Activated T-helper 2 cell treated with anti-CD3 and anti-CD28 coated beads, Interferon-gamma antibody, Interleukin-2, Interleukin-4, amounts not matched to agents 10 μg/mL and 5 μg/mL and 100 μg/mL, durations not matched to agents 14 hours and 24 hours and 36 hours (primary cell): ENCODE measurements around the gene ZNF474. TPM values are rescaled to one million over a fixed set of nuclear protein-coding genes. Genes with fewer than 3 reads are reported as not detected.
"Not testable (repeated sequence)": the region's sequence is repeated elsewhere in the genome, so short reads cannot be mapped to it uniquely, and the experiment has no call there.

Experiments used
- DNase-seq: peaks from one replicate; pipeline ENCODE4 v3.0.0; 2021; ENCODE audit warnings: low spot score
- H3K27ac Mint-ChIP-seq: one replicate; pipeline ENCODE4 v1.8.0; 2021; ENCODE audit warnings: mixed read lengths
- H3K27me3 Mint-ChIP-seq: one replicate; pipeline ENCODE4 v1.8.0; 2021; ENCODE audit warnings: low read depth, mixed read lengths
- H3K36me3 Mint-ChIP-seq: one replicate; pipeline ENCODE4 v1.8.0; 2021; ENCODE audit warnings: low read depth, mixed read lengths
- H3K4me1 Mint-ChIP-seq: one replicate; pipeline ENCODE4 v1.8.0; 2021; ENCODE audit warnings: low read depth, mixed read lengths
- H3K4me3 Mint-ChIP-seq: one replicate; pipeline ENCODE4 v1.8.0; 2021; ENCODE audit warnings: low read depth, mild to moderate bottlenecking, moderate library complexity, mixed read lengths
- H3K9me3 Mint-ChIP-seq: one replicate; pipeline ENCODE4 v1.8.0; 2021; ENCODE audit warnings: mixed read lengths
- intact Hi-C: fragments of 100-400 bp; cut with micrococcal nuclease; formaldehyde crosslinking; loops from one replicate; pipeline ENCODE4 v1.15.1; 2023
- total RNA-seq: library from RNA; stranded (reverse); gene quantifications from 2 replicates; pipeline ENCODE4 v1.2.3, GENCODE V29; 2022

The ZNF474 gene
- not detected in 2 replicates for total RNA-seq

GRCh38 chr5:122129306-122129705 lies at the start of gene ZNF474:
TSS of gene ZNF474 (plus strand) at chr5:122129546. CDS start at chr5:122151991, 22,445 bp downstream.
- no peak within 1 kb of the TSS for H3K27ac Mint-ChIP-seq
- no peaks in the 10 kb centered on the region for H3K27me3 Mint-ChIP-seq
- no peaks in the 10 kb centered on the region for H3K36me3 Mint-ChIP-seq
- H3K9me3 Mint-ChIP-seq, result no peaks in the 10 kb centered on the region
- DNase-seq, result no peak
- intact Hi-C loops, result no loop called here
- H3K4me3 Mint-ChIP-seq, result no peak within 1 kb of the TSS
- H3K4me1 Mint-ChIP-seq, result no peaks in the 10 kb centered on the region

GRCh38 chr5:122081541-122081940 lies 47.8 kb upstream of the ZNF474 start:
- no peak overlapping the region for H3K4me3 Mint-ChIP-seq
- no peak for DNase-seq
- intact Hi-C loops, result no loop called here

GRCh38 chr5:122083535-122083934 lies 45.8 kb upstream of the ZNF474 start:
- Mint-ChIP-seq H3K36me3 (no peaks in the 10 kb centered on the region), H3K27me3 (peaks cover 36% of the 10 kb centered on the region), H3K27ac (no peak overlapping the region), H3K4me1 (no peaks in the 10 kb centered on the region), H3K9me3 (no peaks in the 10 kb centered on the region), H3K4me3 (no peak overlapping the region)
- intact Hi-C loops, result no loop called here
- DNase-seq, result no peak

More at GRCh38 chr5:122081541-122081940, 47.8 kb upstream of the ZNF474 start:
- Mint-ChIP-seq H3K4me1 (peaks cover 8% of the 10 kb centered on the region), H3K27ac (no peak overlapping the region), H3K27me3 (peaks cover 46% of the 10 kb centered on the region), H3K9me3 (no peaks in the 10 kb centered on the region), H3K36me3 (no peaks in the 10 kb centered on the region)

- Mint-ChIP-seq H3K27ac (no peak overlapping the region), H3K4me1 (peaks cover 2% of the 10 kb centered on the region), H3K27me3 (peaks cover 29% of the 10 kb centered on the region), H3K9me3 (no peaks in the 10 kb centered on the region), H3K36me3 (no peaks in the 10 kb centered on the region), H3K4me3 (no peak overlapping the region)
- DNase-seq, result no peak
- intact Hi-C loops, result no loop called here
Measured at GRCh38 chr5:122085041-122085440, 44.3 kb upstream of the ZNF474 start.

- H3K36me3 Mint-ChIP-seq, result no peaks in the 10 kb centered on the region
- no peaks in the 10 kb centered on the region for H3K9me3 Mint-ChIP-seq
- no peak for DNase-seq
- peaks cover 11% of the 10 kb centered on the region for H3K27me3 Mint-ChIP-seq
- peaks cover 2% of the 10 kb centered on the region for H3K4me1 Mint-ChIP-seq
- H3K4me3 Mint-ChIP-seq, result no peak overlapping the region
- no peak overlapping the region for H3K27ac Mint-ChIP-seq
- intact Hi-C loops, result no loop called here
Measured at GRCh38 chr5:122089096-122090013, 40.0 kb upstream of the ZNF474 start.

GRCh38 chr5:122091936-122092600 lies 37.3 kb upstream of the ZNF474 start:
- peaks cover 7% of the 10 kb centered on the region for H3K27me3 Mint-ChIP-seq
- no peak overlapping the region for H3K27ac Mint-ChIP-seq
- no peaks in the 10 kb centered on the region for H3K36me3 Mint-ChIP-seq
- H3K4me3 Mint-ChIP-seq, result no peak overlapping the region
- intact Hi-C loops, result no loop called here
- peaks cover 2% of the 10 kb centered on the region for H3K4me1 Mint-ChIP-seq
- H3K9me3 Mint-ChIP-seq, result no peaks in the 10 kb centered on the region
- no peak for DNase-seq

- H3K27ac Mint-ChIP-seq, result no peak overlapping the region
- peaks cover 3% of the 10 kb centered on the region for H3K27me3 Mint-ChIP-seq
- H3K4me3 Mint-ChIP-seq, result no peak overlapping the region
- no peaks in the 10 kb centered on the region for H3K36me3 Mint-ChIP-seq
- intact Hi-C loops, result no loop called here
- no peaks in the 10 kb centered on the region for H3K9me3 Mint-ChIP-seq
- no peak for DNase-seq
- peaks cover 2% of the 10 kb centered on the region for H3K4me1 Mint-ChIP-seq
Measured at GRCh38 chr5:122093415-122094180, 35.7 kb upstream of the ZNF474 start.

GRCh38 chr5:122094251-122094650 lies 35.1 kb upstream of the ZNF474 start:
- H3K36me3 Mint-ChIP-seq, H3K27ac Mint-ChIP-seq, DNase-seq, H3K9me3 Mint-ChIP-seq, H3K4me3 Mint-ChIP-seq, intact Hi-C loops, H3K27me3 Mint-ChIP-seq, H3K4me1 Mint-ChIP-seq: not testable (repeated sequence)

GRCh38 chr5:122095158-122095557 lies 34.2 kb upstream of the ZNF474 start:
- H3K27ac Mint-ChIP-seq, result no peak overlapping the region
- no peaks in the 10 kb centered on the region for H3K4me1 Mint-ChIP-seq
- no peaks in the 10 kb centered on the region for H3K9me3 Mint-ChIP-seq
- DNase-seq, result no peak
- H3K27me3 Mint-ChIP-seq, result no peaks in the 10 kb centered on the region
- no peak overlapping the region for H3K4me3 Mint-ChIP-seq
- intact Hi-C loops, result no loop called here
- no peaks in the 10 kb centered on the region for H3K36me3 Mint-ChIP-seq

- intact Hi-C loops, result no loop called here
- Mint-ChIP-seq H3K27me3 (no peaks in the 10 kb centered on the region), H3K27ac (no peak overlapping the region), H3K36me3 (no peaks in the 10 kb centered on the region), H3K4me1 (no peaks in the 10 kb centered on the region), H3K9me3 (no peaks in the 10 kb centered on the region), H3K4me3 (no peak overlapping the region)
- DNase-seq, result no peak
Measured at GRCh38 chr5:122097391-122097790, 32.0 kb upstream of the ZNF474 start.

- H3K9me3 Mint-ChIP-seq, result no peaks in the 10 kb centered on the region
- no peak overlapping the region for H3K4me3 Mint-ChIP-seq
- H3K36me3 Mint-ChIP-seq, result no peaks in the 10 kb centered on the region
- no peaks in the 10 kb centered on the region for H3K4me1 Mint-ChIP-seq
- intact Hi-C loops, result no loop called here
- H3K27ac Mint-ChIP-seq, result no peak overlapping the region
- H3K27me3 Mint-ChIP-seq, result no peaks in the 10 kb centered on the region
- DNase-seq, result no peak
Measured at GRCh38 chr5:122099060-122099790, 30.1 kb upstream of the ZNF474 start.

GRCh38 chr5:122101636-122102285 lies 27.6 kb upstream of the ZNF474 start:
- no peaks in the 10 kb centered on the region for H3K36me3 Mint-ChIP-seq
- DNase-seq, result no peak
- H3K27me3 Mint-ChIP-seq, result no peaks in the 10 kb centered on the region
- H3K4me3 Mint-ChIP-seq, result no peak overlapping the region
- H3K27ac Mint-ChIP-seq, result no peak overlapping the region
- no peaks in the 10 kb centered on the region for H3K4me1 Mint-ChIP-seq
- intact Hi-C loops, result no loop called here
- H3K9me3 Mint-ChIP-seq, result no peaks in the 10 kb centered on the region
